GM12891 (cell line): Measurements from ENCODE around the gene FBXL7.

Experiments
- POLR2A ChIP-seq: IDR thresholded peaks from 2 replicates; pipeline ENCODE4 v1.6.1; 2011; ENCODE audit warnings: low read depth, low read length, control low read depth
- POLR2AphosphoS5 ChIP-seq: IDR thresholded peaks from 2 replicates; pipeline ENCODE4 v1.6.1; 2011; ENCODE audit warnings: low read depth, low read length, control low read depth
- SPI1 ChIP-seq: IDR thresholded peaks from 2 replicates; pipeline ENCODE4 v1.6.1; 2011; ENCODE audit warnings: low read depth, low read length, control low read depth
- TAF1 ChIP-seq: IDR thresholded peaks from 2 replicates; pipeline ENCODE4 v1.6.1; 2011; ENCODE audit warnings: low read depth, low read length, control low read depth

DNA sequence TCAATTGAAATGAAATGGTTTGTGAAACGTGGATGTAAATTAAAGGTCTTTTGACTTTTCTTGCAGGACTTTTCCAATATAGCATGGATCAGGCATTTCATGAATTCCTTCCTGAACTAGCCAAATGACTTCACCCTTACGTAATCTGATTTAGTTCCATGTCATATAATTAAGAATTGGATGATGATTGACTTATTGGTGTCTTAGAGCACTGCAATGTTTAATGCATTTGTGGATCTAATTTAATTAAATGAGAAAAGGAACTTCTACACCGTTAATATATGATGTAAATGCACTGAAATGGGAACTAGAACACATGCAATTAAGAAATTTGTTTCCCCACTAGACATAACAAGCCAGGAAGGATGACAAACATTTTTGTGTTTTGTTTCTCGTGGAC lies 228.8 kb downstream of the FBXL7 start:
- TF ChIP-seq POLR2AphosphoS5 (no peak), POLR2A (no peak), TAF1 (no peak), SPI1 (no peak)
